GM21723 (cell line): ENCODE measurements around the gene TMEM182.

Source experiments
- ATAC-seq: cut with Tn5 transposase; IDR thresholded peaks from one replicate; pipeline ENCODE4 v1.9.1; 2021; ENCODE audit warnings: mild to moderate bottlenecking, moderate library complexity; ENCODE audit not compliant: unreplicated experiment

The TMEM182 gene, protein sequence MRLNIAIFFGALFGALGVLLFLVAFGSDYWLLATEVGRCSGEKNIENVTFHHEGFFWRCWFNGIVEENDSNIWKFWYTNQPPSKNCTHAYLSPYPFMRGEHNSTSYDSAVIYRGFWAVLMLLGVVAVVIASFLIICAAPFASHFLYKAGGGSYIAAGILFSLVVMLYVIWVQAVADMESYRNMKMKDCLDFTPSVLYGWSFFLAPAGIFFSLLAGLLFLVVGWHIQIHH

DNA sequence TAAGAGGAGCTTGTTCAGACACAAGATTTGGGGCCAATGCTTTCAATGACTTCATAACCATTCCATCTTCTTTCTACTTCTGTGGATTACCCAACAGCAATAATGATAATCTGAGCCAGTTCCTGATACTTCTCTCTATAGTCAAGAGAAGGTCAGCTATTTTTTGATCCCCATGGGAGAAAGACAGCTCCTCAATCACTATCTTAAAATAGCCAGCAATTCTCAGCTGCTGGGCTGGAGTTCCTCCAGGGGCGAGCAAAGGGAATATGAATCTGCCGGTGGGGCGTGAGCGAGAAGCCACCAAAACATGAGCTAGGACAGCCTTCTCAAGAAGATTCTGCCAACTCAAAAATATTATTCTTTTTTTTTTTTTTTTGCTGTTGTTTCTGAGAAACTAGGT, at the start of gene TMEM182:
TSS of gene TMEM182 (plus strand) at position 269 of the 400 bp plus-strand sequence. CDS start 187 bp downstream, outside the sequence.
- ATAC-seq = no peak

DNA sequence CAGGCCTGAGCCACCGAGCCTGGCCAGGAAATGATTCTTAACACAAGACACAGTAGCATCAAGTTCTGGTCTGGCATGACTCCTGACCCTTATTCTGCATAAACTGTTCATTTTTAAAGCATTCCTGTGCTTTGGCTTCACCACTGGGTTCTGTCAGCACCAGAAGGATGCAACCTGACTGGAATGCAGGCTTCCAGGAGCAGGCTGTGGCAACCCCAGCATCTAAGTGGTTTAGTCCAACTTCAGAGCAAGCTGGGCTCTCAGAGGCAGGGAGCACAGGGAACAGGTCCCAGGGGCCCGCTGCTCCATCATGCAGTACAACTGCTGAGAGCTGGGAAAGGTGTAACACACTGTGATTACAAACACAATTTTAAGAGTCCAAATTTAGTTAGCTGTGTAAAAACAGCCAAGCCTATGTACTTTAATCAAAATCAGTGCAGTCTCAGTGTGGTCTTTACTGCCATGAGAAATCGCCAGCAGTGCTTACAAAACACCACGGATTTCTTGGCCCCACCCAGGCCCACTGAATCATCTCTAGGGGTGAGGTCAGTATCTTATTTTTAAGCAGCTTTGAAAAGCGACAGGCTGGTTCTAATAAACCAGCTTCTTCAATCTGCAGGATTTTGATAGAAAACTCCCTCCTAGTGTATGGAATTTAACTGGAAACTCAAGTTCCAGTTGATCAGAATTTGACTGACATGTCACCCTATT, 44.4 kb upstream of the TMEM182 start:
- ATAC-seq = no peak

DNA sequence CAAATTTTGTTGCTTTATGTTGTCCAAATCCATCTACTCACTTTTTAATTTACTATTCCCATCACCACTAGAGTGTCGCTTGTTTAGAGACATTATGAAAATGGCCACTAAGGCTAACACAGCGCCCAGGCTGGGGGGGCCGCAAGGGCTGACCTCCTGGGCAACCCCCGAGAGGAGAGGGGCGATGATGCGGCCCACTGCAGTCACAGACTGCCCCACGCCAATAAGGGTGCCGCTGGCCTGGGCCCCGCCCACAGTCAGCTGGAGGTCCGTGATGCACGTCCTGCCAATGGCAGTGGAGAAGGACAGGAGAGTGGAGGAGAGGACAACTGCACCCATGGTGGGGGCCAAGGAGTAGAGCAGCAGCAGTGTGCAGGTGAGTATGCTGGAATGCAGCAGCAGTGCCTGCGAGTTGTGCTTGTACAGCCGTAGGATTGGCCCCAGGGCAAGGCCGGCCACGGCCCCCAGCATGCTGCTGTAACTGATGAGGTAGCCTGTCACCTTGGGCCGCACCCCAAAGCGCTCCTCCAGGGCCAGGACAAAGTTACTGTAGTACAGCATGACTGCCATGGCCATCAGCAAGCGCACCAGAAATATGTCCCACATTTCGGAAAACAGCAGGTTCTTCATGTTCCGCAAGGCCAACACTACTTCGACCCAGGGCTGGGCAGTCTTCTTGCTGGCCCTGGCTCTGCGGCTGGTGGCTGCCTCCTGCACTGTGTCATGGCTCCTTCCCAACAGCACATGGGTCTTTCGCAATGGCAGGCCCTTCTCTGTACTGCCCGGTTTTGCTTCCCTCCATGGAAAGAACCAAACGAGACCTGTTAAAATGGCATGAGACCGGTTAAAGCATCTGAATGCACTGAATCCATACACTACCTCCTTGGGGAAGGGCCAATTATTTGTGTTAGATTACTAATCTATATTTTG, 43.2 kb upstream of the TMEM182 start:
- no peak for ATAC-seq

DNA sequence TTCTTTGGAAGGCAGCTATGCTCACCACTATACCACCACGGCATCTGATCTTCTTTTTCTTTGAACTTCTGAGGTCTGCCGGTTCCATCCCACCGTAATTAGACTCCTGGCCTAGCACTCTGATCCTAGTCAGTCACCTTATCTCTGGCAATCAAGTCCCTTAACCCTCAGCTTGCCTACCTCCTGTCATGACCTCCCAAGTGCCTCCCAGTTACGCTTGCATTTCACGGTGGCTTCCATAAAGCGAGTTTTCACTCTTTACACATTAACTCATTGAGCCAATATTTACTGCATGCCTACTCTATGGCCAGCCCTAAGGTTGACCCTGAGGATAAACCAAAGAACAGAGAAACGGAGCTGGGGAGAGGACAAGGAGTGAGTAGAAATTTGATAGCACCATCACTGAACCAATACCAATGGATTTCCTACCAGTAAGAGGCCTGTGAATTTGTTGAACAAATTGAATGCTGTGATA, 37.8 kb upstream of the TMEM182 start:
- ATAC-seq = no peak

DNA sequence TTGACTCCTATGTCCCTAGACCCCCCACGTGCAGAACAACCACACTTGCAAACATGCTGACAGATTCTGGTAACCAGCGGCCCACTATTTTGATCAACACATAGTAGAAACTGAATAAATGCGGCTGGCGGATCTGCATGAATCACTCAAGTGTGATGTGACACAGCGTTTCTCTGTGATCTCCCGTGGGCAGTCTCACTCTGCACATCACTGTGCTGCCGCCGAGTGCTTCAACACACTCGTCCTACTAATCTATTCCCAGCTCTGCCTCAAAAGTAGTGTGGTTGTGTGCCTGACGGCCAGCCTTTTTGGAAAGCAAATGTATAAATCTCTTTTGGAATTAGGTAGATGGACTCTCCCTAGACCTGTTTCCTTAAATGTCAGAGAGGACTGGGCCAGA, 37.3 kb upstream of the TMEM182 start:
- no peak for ATAC-seq

DNA sequence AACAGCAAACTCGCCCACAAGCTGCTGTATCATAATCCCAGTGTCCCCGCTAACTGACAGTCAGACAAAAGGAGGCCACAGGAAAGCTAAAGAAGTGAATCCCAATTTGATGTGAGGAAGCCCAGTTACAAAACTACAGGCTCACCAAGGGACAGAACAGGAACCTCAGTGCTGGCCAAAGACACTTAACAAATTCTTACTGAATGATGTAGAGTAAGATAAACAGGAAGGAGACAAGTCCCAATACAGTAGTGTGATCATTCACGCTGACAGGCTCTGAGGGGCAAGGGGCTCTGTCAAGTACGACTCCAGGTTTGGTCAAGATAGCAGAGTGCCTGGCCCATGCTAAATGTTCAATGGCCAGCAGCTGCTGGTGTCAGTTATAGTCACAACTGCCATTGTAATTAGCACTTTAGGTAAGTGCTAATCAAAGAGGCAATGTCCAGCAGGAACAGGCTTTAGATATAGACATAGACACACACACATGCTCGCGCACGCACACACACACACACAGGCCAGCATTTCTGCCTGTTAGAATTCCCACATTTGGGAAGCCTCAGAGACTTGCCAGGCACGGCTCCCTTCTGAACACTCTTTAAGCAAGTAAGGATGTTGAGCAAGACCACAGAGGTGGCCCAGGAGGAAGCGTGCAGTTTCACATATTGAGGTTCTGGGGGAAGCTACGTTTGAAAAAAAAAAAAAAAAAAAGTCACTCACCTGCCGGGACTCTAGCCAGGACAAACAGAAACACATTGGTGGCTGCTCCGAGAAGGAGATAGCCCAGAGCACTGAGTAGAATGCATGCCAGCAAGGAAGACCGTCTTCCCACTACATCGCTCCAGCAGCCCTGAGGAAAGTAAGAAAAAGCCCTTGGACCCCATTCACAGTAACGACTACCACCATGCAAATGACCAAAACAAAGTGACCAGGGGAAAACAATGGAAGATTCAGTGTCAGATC, 35.4 kb upstream of the TMEM182 start:
- ATAC-seq = peak; percentile 53

DNA sequence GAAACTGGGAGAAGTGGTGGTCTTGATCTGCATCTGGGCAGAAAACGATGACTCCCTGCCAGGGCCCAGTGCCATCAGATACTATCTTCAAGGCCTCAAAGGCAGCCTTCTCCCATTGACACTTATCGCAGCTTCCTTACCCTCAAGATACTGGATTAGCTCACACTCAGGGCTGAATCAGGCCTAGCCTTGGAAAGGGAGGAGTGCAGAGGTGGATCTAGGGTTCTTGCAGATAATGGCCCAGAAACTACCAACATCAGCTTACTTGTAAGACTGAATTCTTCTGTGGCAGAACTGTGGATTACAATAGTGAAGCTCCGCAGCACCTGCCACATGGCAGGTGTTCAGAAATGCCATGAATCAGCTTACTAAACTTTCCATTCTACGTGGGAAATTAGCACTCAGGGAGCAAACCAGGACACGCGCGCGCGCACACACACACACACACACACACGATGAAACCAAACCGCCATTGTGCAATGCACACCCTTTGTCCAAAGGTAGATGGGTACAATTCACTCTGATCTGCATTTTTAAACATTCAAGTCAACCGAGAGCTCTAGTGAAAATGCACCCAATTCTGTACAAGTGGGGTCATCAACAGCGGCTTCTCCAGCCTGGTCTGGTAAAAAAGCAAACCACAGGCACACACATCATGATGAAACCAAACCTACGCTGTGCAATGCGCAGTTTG, 26.3 kb upstream of the TMEM182 start:
- ATAC-seq = no peak

DNA sequence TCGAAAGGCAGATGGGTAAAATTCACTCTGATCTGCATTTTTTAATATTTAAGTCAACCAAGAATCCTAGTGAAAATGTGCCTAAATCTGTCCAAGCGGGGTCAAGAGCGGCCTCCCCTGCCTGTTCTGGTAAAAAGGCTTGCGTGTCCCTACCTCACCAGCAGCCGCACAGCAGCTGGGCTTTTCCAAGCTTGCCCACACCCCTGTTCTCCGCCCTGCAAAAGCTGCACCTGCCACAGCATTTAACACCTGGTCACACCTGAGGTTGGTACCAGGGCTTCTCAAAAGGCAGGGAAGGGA, 25.8 kb upstream of the TMEM182 start:
- ATAC-seq = peak; percentile 31

DNA sequence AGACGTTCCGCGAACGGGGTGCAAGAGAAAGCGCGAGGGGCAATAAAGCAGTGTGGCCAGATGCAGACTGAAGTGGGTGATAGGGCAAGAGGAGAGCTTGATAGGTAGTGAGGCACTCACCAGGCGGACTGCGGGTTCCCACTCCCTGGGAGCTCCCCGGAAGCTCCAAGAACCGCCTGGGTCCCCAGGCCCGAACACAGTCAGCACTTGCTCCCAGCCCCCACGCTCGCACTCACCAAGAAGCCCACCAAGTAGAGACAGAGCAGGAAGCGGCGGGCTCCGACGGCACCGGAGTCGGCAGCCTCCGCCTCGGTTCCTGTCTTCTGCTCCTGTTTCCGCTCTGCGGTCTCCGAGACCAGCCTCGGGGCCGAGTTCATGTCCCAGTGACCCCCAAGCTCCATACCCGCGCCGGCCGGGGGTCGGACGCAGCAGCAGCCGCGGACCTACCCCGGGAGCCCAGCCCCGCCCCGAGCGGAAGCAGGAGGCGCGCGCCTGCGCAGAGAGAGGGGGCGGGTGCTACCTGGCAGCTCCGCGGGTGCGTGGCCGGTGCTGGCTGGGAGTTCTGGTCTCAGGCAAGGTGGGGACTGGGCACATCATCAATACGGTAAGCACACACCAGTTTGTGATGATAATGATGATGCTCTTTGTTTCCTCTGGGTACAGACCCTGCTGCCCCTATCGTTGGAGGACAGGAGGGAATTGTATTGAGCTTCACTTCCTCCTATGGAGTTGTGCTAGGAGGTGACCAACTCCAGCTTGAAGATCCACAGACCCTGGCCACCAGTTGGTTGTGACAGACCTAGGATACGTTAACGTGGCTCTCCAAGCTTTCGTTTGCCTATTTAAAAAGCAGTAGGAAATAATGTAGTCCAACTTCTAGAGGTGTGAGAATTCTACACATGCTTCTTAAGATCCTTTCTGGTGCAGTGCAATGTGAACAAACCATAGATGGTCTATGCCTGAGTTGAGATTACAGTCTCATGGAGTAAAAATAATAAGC, 25.1 kb upstream of the TMEM182 start:
- ATAC-seq = peak; percentile 96

DNA sequence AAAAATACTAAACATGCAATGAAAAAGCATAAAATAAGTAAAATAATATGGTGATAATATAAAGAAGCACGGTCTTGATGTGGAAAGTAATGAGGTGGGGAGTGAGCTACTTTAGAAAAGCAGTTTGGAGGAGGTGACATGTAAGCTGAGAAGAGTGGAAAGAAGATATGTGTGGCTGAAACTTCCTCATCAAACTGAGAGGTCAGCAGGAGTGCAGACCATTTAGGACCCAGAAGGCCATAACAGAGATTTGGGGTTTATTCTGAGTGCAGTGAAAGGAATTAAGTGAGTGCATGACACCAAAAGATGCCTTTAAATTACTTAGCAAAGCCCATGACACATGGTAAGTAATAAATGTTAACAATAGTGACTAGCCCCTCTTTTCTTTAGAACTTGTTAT, 24.4 kb upstream of the TMEM182 start:
- ATAC-seq = peak; percentile 38

DNA sequence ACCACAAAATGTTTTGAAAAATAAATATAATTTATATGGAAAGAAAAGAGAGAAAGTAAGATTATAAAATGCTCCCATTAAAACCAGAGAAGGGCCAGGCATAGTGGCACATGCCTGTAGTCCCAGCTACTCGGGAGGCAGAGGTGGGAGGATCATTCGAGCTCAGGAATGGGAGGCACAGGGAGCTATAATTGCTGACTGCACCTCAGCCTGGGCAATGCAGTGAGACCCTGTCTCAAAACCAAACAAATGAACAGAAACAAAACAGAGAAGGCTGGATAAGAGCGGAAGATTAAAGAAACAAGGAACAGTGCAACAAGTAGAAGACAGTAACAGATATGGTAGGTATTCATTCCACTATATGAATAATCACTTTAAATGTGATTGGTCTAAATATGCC, 18.6 kb upstream of the TMEM182 start:
- ATAC-seq = no peak

DNA sequence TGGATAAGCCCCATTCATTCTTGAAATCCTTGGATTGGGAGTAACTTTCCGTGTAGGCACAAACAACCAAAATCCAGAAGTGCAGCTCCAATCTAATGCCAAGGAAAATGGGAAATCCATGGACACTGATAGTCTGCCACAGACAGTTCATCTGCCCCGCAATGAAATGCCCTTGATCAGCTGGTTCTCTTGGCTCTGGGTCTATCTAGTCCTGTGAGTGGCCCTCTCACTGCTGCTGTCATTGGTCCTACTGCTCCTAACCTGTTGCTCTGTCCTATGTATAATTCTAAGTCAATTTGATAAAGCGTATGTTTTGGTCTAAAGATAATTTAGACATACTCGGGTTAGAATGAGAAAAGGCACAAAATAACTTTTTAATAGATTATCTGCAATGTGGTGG, 13.7 kb upstream of the TMEM182 start:
- no peak for ATAC-seq

DNA sequence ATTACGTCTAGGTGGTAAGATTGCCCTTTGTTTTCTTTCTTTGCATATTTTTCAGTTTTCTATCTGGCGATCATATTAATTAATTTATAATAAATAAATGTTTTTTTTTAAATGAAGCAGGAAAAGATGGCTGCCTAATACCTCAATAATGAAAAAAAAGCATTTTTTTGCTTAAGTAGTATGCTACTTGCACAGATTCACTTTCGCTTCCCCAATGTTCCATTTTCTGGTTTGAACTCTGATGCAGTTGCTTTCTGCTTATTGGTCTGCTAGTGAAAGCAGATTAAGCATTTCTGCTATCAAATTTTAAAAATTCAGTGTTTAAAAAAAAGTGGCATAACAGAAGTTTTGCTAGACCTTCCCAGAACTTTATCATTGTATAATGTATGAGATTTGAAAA, 11.9 kb upstream of the TMEM182 start:
- ATAC-seq = peak; percentile 67

DNA sequence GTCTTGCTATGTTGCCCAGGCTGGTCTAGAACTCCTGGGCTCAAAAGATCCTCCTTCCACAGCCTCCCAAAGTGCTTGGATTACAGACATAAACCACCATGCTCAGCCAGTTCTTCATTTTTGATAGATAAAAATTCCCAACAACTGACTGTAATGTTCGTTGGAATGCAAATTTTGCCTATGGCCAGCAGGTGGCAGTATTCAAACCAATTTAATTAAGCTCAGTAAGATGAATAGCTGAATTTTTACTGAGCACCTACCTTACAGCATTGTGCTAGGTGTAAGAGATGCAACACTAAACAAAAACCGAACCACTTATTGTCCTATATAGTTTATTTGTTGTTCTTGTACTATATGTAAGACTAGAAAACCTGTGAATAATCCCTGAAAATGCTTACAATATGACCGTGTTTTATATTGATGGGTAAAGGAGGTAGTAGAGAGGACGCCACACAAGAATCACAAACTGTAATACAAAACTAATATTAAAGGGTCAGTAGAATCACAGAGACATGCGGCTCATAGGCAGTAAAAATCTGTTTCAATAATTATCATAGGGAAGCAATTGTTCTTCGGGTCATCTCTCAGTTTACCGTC, 8.2 kb upstream of the TMEM182 start:
- ATAC-seq = peak; percentile 54

DNA sequence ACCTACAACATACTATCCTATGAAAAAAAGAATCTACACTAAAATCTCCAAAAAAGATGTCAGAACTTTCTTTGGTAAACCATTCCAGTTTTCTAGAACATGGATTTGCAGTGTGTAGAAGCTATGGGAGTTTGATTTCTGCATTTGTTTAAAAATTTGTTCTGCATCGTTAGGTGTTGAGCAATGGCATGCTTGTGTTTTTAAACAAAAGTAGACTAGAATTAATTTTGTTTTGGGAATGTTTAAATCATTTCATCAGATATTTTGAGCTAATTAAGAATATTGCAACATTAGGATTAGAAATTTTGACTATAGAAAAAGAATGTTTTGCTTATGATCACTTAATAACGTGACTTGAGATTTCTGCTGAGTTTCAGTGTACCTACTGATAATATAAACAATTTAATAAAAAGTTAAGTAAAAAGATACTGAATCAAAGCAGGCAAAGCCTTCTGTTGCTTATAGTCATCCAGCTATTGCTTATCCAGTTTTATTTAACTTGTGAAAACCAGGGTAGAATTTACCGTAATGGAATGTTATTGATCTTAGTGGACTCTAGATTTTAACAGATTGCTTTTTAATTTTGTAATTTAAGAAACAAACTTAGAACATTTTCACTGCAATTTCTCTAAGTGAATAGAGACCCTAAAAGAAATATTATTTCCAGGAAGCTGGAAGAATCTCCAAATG, 7.2 kb upstream of the TMEM182 start:
- ATAC-seq = no peak

DNA sequence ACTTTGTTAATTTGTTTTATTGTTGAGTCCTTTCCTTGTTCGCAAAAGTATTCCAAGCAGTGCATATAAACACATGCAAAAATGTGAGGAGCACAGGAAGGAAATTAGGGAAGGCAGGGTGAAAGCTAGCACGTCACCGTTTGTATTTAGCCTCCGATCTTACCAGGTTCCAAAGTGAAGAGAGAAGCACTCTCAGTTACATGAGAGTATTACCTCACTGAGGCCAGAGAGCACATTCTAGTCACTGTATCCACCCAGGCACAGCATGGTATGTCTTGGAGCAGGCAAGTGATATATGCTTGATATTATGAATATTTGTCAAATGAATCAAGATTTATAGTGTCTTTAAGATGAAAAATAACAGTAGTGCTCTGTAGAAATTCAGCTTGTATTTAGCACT, 6.5 kb upstream of the TMEM182 start:
- ATAC-seq = no peak

DNA sequence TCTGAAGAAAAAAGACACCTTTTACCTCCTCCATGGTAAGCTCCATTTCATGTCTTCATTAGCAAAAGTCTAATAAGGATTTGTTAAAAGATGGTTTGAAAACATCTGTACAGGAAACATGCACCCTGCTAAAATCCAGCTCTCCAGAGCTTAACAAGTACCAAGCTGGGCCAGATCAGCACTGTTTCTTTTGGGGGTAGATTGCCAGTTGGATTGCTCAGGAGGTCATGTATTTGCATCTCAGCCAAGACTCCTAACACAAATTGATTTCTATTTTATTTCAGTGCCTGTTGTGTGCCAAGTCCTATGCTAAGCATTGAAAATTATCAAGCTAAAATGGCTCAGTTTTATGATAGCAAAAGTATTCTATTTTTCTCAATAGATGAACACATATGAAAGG, 3.4 kb upstream of the TMEM182 start:
- no peak for ATAC-seq

DNA sequence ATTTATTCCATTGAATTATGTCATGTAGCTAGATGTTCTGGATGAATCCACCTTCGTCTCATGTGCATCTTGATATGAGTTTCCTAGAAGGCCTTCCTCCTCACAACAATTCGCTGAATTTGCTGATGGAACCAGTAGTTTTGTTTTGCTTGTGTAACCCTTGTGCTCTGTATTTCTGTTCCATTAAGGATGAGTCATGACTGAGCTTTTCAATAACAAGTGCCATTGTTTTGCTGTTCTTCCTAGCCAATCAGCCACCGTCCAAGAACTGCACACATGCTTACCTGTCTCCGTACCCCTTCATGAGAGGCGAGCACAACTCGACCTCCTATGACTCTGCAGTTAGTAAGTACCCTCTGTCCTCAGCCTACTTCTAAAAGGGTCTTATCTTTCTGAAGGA, 2.3 kb downstream of the TMEM182 start:
- ATAC-seq = no peak
